PC-9 (cell line): ENCODE results near the gene RUNX1. TPM values are rescaled to one million over a fixed set of nuclear protein-coding genes. Genes with fewer than 3 reads are reported as not detected.

Experiments
- BruUV-seq: library from RNA; stranded (reverse); fragments of 400-500 nt; replicated peaks from 2 replicates; lab custom pipeline; 2021; lab: Mats Ljungman, UMichigan
- CTCF ChIA-PET: fragments of 300-600 bp; sonication (Branson Sonifier 250); formaldehyde crosslinking; loops from one replicate; lab custom pipeline; 2022; ENCODE audit warnings: antibody characterized with exemption; lab: Charles Lee
- POLR2A ChIA-PET: fragments of 300-600 bp; sonication (Branson Sonifier 250); formaldehyde crosslinking; loops from one replicate; lab custom pipeline; 2022; ENCODE audit warnings: antibody characterized with exemption; ENCODE audit not compliant: unreplicated experiment; lab: Charles Lee
- DNase-seq, 2 experiments: peaks; one replicate each; pipeline versions ENCODE4 v3.0.0 to v3.0.0-alpha.2; 2015 to 2022; ENCODE audit warnings: mixed read lengths in 1 of 2
- H2AFZ ChIP-seq: fragments of 200-600 bp; sonication (generic); 2 replicates; pipeline ENCODE4 v1.8.1; 2017; ENCODE audit warnings: antibody characterized with exemption
- H3F3A ChIP-seq: fragments of 200-600 bp; sonication (generic); 2 replicates; pipeline ENCODE4 v1.8.1; 2017; ENCODE audit warnings: antibody characterized with exemption, mild to moderate bottlenecking, low read depth; ENCODE audit not compliant: insufficient read depth
- H3K27ac ChIP-seq: fragments of 200-600 bp; sonication (generic); 2 replicates; pipeline ENCODE4 v1.6.1; 2016; ENCODE audit warnings: mixed run types
- H3K27me3 ChIP-seq: fragments of 200-600 bp; sonication (generic); 2 replicates; pipeline ENCODE4 v1.6.1; 2016; ENCODE audit warnings: low read depth, mixed run types; ENCODE audit not compliant: insufficient read depth
- H3K36me3 ChIP-seq: fragments of 200-600 bp; sonication (generic); 2 replicates; pipeline ENCODE4 v1.6.1; 2016; ENCODE audit warnings: low read depth, mixed run types
- H3K4me1 ChIP-seq: fragments of 200-600 bp; sonication (generic); replicated peaks from 2 replicates; pipeline ENCODE4 v1.6.1; 2016; ENCODE audit warnings: mixed run types; ENCODE audit not compliant: insufficient read depth
- H3K4me2 ChIP-seq: fragments of 200-600 bp; sonication (generic); 2 replicates; pipeline ENCODE4 v1.6.1; 2017; ENCODE audit warnings: mixed run types
- H3K4me3 ChIP-seq: fragments of 200-600 bp; sonication (generic); 2 replicates; pipeline ENCODE4 v1.6.1; 2016; ENCODE audit warnings: mixed run types
- H3K79me2 ChIP-seq: fragments of 200-600 bp; sonication (generic); 2 replicates; pipeline ENCODE4 v1.6.1; 2017; ENCODE audit warnings: low read depth, mixed run types
- H3K9me2 ChIP-seq: fragments of 200-600 bp; sonication (generic); 2 replicates; pipeline ENCODE4 v1.8.1; 2017; ENCODE audit warnings: mild to moderate bottlenecking; ENCODE audit not compliant: insufficient read depth
- H3K9me3 ChIP-seq: fragments of 200-600 bp; sonication (generic); 2 replicates; pipeline ENCODE4 v1.8.1; 2016; ENCODE audit warnings: low read depth; ENCODE audit not compliant: insufficient read depth
- H4K20me1 ChIP-seq: fragments of 200-600 bp; sonication (generic); 2 replicates; pipeline ENCODE4 v1.8.1; 2017; ENCODE audit not compliant: insufficient read depth
- CTCF ChIP-seq: fragments of 200-600 bp; sonication (generic); conservative IDR thresholded peaks from 2 replicates; pipeline ENCODE4 v1.6.1; 2017; ENCODE audit warnings: mixed run types, antibody characterized with exemption, mild to moderate bottlenecking, moderate library complexity
- EZH2 ChIP-seq: fragments of 200-600 bp; sonication (generic); IDR thresholded peaks from 2 replicates; pipeline ENCODE4 v1.8.0; 2017; ENCODE audit warnings: antibody characterized with exemption, low read depth
- intact Hi-C: fragments of 100-400 bp; cut with micrococcal nuclease; formaldehyde crosslinking; loops from one replicate; pipeline ENCODE4 v1.10.0; 2022; ENCODE audit not compliant: unreplicated experiment
- total RNA-seq: library from RNA; stranded (reverse); gene quantifications from 2 replicates; pipeline ENCODE4 v1.2.3, GENCODE V29; 2021

RUNX1 gene
- total RNA-seq, 1 experiment from 2014 or later: 58.5 TPM

GRCh38 chr21:35072960-35073359 lies 23.9 kb upstream of the RUNX1 start:
- no peaks in the 10 kb centered on the region for H3K36me3 ChIP-seq
- no peak overlapping the region for H3K4me2 ChIP-seq
- H3K79me2 ChIP-seq: no peaks in the 10 kb centered on the region
- H3K4me3 ChIP-seq: no peak overlapping the region
- H3K9me3 ChIP-seq: no peaks in the 10 kb centered on the region
- no peaks in the 10 kb centered on the region for H3F3A ChIP-seq
- ChIA-PET CTCF (no interaction called here), POLR2A (no interaction called here)
- TF ChIP-seq CTCF: no peak
- TF ChIP-seq EZH2: no peak
- no peaks in the 10 kb centered on the region for H3K4me1 ChIP-seq
- H2AFZ ChIP-seq: no peak overlapping the region
- no peaks in the 10 kb centered on the region for H4K20me1 ChIP-seq
- BruUV-seq: no TSS peak
- intact Hi-C loops: no loop called here
- no peaks in the 10 kb centered on the region for H3K9me2 ChIP-seq
- DNase-seq: no peak
- H3K27me3 ChIP-seq: no peaks in the 10 kb centered on the region
- H3K27ac ChIP-seq: no peak overlapping the region

GRCh38 chr21:35072557-35072956 lies 23.5 kb upstream of the RUNX1 start:
- intact Hi-C loops: no loop called here
- H3K27ac ChIP-seq: no peak overlapping the region
- ChIA-PET CTCF (no interaction called here), POLR2A (no interaction called here)
- H3K4me2 ChIP-seq: no peak overlapping the region
- H3K4me3 ChIP-seq: no peak overlapping the region
- TF ChIP-seq EZH2 (no peak), CTCF (no peak)
- BruUV-seq: no TSS peak
- no peaks in the 10 kb centered on the region for H3F3A ChIP-seq
- no peak for DNase-seq
- no peaks in the 10 kb centered on the region for H3K79me2 ChIP-seq
- no peaks in the 10 kb centered on the region for H3K27me3 ChIP-seq
- no peaks in the 10 kb centered on the region for H3K9me3 ChIP-seq
- H3K4me1 ChIP-seq: no peaks in the 10 kb centered on the region
- no peaks in the 10 kb centered on the region for H3K36me3 ChIP-seq
- H3K9me2 ChIP-seq: no peaks in the 10 kb centered on the region
- H4K20me1 ChIP-seq: no peaks in the 10 kb centered on the region
- no peak overlapping the region for H2AFZ ChIP-seq

GRCh38 chr21:35071347-35071746 lies 22.2 kb upstream of the RUNX1 start:
- ChIA-PET POLR2A (no interaction called here), CTCF (no interaction called here)
- H4K20me1 ChIP-seq: no peaks in the 10 kb centered on the region
- DNase-seq: no peak
- BruUV-seq: no TSS peak
- no peaks in the 10 kb centered on the region for H3K36me3 ChIP-seq
- no peak overlapping the region for H3K27ac ChIP-seq
- no peaks in the 10 kb centered on the region for H3K4me1 ChIP-seq
- no peak overlapping the region for H3K4me3 ChIP-seq
- no peak overlapping the region for H3K4me2 ChIP-seq
- no peaks in the 10 kb centered on the region for H3K9me2 ChIP-seq
- intact Hi-C loops: no loop called here
- TF ChIP-seq EZH2: no peak
- no peak for TF ChIP-seq CTCF
- no peaks in the 10 kb centered on the region for H3F3A ChIP-seq
- H2AFZ ChIP-seq: no peak overlapping the region
- no peaks in the 10 kb centered on the region for H3K79me2 ChIP-seq
- no peaks in the 10 kb centered on the region for H3K27me3 ChIP-seq
- H3K9me3 ChIP-seq: no peaks in the 10 kb centered on the region
